KOPT-K1 (cell line): ENCODE data around the gene PKIG.
A peak's percentile ranks its signal among the peaks of the same experiment; 100 is the strongest.
"Not testable (repeated sequence)": the region's sequence is repeated elsewhere in the genome, so short reads cannot be mapped to it uniquely, and the experiment has no call there.

Experiments
- H3K27ac ChIP-seq: fragments of 200-600 bp; sonication (generic); 2 replicates; pipeline ENCODE4 v1.5.1; 2016; ENCODE audit warnings: antibody characterized with exemption, mild to moderate bottlenecking, low read depth, low read length; ENCODE audit not compliant: poor library complexity, severe bottlenecking
- H3K36me3 ChIP-seq: fragments of 200-600 bp; sonication (generic); 2 replicates; pipeline ENCODE4 v1.5.1; 2017; ENCODE audit warnings: antibody characterized with exemption, mild to moderate bottlenecking, low read length, moderate library complexity; ENCODE audit not compliant: insufficient read depth
- H3K9me3 ChIP-seq: fragments of 200-600 bp; sonication (generic); 2 replicates; pipeline ENCODE4 v1.5.1; 2017; ENCODE audit warnings: antibody characterized with exemption, low read length, mild to moderate bottlenecking; ENCODE audit not compliant: insufficient read depth, poor library complexity, severe bottlenecking

Gene PKIG

DNA sequence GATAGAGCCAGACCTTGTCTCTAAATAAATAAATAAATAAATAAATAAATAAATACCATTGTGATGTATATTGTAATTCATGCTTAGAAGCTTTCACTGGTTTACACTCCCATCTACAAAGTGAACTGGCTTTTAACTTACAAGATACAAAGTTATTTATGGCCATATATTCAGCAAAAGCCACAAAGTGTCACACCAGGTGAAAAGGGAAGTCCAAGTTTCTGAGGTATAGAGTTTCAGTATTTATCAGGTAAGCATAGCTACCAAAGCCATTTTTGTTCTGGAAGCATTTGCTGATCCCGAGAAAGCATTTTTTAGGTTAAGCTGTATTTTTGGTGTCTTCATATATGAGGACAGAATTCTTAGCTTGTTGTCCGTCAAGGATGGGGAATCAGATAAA, 22.1 kb upstream of the PKIG start:
- Histone ChIP-seq H3K36me3 (no peaks in the 10 kb centered on the region), H3K9me3 (no peaks in the 10 kb centered on the region), H3K27ac (no peak overlapping the region)

DNA sequence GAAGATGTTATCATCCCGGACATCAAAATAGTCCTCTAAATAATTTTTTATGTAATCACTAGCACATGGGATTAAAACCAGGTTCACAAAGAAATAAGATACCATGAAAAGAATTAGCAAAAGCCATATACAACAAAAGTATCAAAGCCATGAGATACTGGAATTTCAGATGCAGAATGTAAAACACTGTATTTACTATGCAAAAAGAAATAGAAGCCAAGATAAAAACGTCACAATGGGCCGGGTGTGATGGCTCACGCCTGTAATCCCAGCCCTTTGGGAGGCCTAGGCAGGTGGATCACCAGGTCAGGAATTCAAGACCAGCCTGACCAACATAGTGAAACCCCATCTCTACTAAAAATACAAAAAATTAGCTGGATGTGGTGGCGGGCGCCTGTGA, 21.6 kb upstream of the PKIG start:
- not testable (repeated sequence) for H3K36me3 ChIP-seq, H3K27ac ChIP-seq, H3K9me3 ChIP-seq

DNA sequence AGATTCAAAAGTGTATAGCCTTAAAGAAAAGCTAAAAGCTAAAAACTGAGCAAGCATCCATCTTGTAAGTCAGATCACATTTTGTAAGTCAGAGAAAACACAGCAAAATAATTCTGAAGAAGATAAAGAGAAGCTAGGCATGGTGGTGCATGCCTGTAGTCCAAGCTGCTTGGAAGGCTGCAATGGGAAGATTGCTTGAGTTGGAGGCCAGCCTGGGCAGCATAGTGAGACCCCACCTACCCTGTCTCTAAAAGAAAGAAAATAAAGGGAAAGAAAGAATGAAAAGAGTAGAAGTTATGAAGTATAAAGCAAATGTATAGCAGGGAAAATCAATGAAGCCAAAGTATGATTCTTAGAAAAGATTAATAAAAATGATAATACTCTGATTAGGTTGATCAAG, 20.5 kb upstream of the PKIG start:
- Histone ChIP-seq H3K36me3 (no peaks in the 10 kb centered on the region), H3K27ac (no peak overlapping the region), H3K9me3 (no peaks in the 10 kb centered on the region)

DNA sequence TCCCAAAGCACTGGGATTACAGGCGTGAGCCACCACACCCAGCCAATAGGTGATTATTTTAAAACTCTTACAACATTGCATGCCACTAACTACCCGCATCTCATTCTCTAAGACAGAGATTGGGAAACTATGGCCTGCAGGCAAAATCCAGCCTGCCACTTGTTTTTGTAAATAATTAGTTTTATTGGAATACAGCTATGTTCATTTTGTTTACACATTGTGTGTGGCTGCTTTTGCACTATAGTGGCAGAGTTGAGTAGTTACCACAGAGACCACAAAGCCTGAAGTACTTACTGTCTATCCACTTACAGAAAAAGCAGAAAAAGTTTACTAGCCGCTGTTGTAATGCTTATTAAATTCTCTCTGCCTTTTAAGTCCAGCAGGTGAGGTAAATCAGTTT, 16.4 kb upstream of the PKIG start:
- Histone ChIP-seq H3K36me3 (no peaks in the 10 kb centered on the region), H3K27ac (no peak overlapping the region), H3K9me3 (no peaks in the 10 kb centered on the region)

- no peaks in the 10 kb centered on the region for H3K9me3 ChIP-seq
- no peak overlapping the region for H3K27ac ChIP-seq
- H3K36me3 ChIP-seq: no peaks in the 10 kb centered on the region
Observed at GRCh38 chr20:44566811-44567210, 15.6 kb upstream of the PKIG start.

DNA sequence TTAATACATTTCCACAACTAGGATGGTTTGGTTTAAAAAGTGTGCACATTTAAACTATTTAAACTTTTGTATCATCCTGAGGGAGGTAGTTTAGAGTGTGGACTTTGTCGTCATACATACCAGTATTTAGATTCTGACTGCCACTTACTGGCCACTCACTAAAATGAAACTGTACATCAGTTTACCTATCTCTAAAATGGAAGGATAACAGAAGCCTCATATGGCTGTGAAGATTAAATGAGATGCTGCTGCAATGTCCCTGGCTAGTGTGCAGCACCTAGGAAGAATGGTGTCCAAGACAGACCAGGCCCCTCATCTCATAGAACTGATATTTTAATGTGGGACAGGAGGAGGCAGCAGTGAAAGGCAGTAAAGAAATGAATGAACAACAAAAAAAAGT, 12.0 kb upstream of the PKIG start:
- H3K27ac ChIP-seq: peak overlapping the region; percentile 82
- H3K36me3 ChIP-seq: no peaks in the 10 kb centered on the region
- H3K9me3 ChIP-seq: no peaks in the 10 kb centered on the region

- Histone ChIP-seq H3K9me3 (no peaks in the 10 kb centered on the region), H3K27ac (peak overlapping the region; percentile 82), H3K36me3 (no peaks in the 10 kb centered on the region)
Observed at GRCh38 chr20:44571362-44571988, 10.9 kb upstream of the PKIG start.

GRCh38 chr20:44572551-44573500, 9.6 kb upstream of the PKIG start:
- Histone ChIP-seq H3K36me3 (no peaks in the 10 kb centered on the region), H3K9me3 (no peaks in the 10 kb centered on the region), H3K27ac (peak overlapping the region; percentile 82)

- Histone ChIP-seq H3K27ac (peak overlapping the region; percentile 82), H3K9me3 (no peaks in the 10 kb centered on the region), H3K36me3 (no peaks in the 10 kb centered on the region)
Observed at GRCh38 chr20:44573501-44573869, 8.9 kb upstream of the PKIG start.

DNA sequence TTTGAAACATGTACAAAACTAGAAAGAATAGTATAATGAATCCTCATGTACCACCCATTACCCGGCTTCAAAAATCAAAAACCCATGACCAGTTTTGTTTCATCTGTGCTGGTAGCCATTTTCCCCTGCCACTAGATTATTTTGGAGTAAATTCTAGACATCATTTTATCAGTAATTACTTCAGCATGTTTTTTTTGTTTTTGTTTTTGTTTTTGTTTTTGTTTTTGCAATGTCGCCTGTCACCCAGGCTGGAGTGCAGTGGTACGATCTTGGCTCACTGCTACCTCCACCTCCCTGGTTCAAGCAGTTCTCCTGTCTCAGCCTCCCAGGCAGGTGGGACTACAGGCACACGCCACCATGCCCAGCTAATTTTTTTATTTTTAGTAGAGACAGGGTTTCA, 8.0 kb upstream of the PKIG start:
- H3K27ac ChIP-seq: peak overlapping the region; percentile 82
- H3K9me3 ChIP-seq: no peaks in the 10 kb centered on the region
- no peaks in the 10 kb centered on the region for H3K36me3 ChIP-seq

- Histone ChIP-seq H3K27ac (peak overlapping the region; percentile 57), H3K36me3 (no peaks in the 10 kb centered on the region), H3K9me3 (no peaks in the 10 kb centered on the region)
Observed at GRCh38 chr20:44576297-44576696, 6.1 kb upstream of the PKIG start.

GRCh38 chr20:44579313-44580081, 2.9 kb upstream of the PKIG start:
- Histone ChIP-seq H3K9me3 (no peaks in the 10 kb centered on the region), H3K27ac (no peak overlapping the region), H3K36me3 (no peaks in the 10 kb centered on the region)

DNA sequence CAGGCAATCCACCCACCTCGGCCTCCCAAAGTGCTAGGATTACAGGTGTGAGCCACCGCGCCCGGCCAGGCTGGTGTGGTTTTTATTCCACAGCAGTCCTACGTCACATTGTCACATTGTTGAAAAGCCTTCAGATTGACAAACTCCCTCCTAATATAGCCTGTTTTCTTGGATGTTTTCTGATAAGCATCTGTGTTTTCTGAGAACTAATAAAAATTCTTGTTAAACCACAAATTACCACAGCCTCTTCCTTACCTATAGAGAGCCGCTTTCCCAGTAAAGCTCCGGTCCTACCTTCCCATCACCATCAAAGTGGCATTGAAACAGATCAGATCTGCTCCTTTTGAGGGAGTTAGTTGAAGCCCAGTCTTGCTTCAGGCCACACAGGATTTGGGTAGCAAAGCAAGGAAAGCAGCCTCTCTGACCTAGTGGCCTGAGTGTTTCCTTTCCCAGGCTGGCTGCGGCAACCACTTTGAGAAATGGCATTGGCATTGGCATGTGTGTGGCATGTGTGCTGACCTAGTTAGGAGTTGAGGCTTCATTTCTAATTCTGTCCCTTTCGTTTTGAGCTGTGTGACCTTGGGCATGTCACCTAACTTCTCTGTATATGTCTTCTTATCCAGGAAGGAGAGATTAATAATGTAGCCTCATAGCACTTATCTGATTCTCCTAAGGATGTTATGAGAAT, 1.7 kb upstream of the PKIG start:
- Histone ChIP-seq H3K9me3 (no peaks in the 10 kb centered on the region), H3K36me3 (no peaks in the 10 kb centered on the region), H3K27ac (no peak overlapping the region)

GRCh38 chr20:44581515-44581914, 864 bp upstream of the PKIG start:
- no peaks in the 10 kb centered on the region for H3K36me3 ChIP-seq
- H3K9me3 ChIP-seq: no peaks in the 10 kb centered on the region
- no peak overlapping the region for H3K27ac ChIP-seq

DNA sequence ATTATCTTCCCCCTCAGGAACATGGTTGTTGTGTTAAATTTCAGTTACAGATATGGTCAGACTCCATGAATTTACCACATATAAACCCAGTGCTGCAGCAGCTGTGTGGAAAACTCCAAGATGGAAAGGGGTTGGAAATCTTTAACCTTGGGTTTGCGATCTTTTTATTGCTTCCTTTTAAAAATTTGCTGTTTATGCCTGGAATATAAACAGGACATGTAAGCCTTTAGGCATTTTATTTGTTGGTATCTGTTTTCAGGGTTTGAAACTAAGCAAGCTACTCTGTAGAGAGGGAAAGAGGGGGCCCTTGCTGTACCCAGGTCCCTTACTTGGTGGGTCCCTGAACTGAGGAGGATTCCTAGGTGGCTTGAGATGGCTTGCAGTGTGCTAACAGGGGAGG, 778 bp downstream of the PKIG start:
- no peaks in the 10 kb centered on the region for H3K9me3 ChIP-seq
- no peak overlapping the region for H3K27ac ChIP-seq
- no peaks in the 10 kb centered on the region for H3K36me3 ChIP-seq
